GM12865 (cell line): ENCODE results near the gene FUT8.
"Not testable (repeated sequence)": the region's sequence is repeated elsewhere in the genome, so short reads cannot be mapped to it uniquely, and the experiment has no call there.

Experiments used
- DNase-seq: peaks from one replicate; pipeline ENCODE4 v3.0.0; 2010; ENCODE audit warnings: low read depth
- H3K4me3 ChIP-seq: 2 replicates; pipeline ENCODE4 v1.5.1; 2011; ENCODE audit warnings: mild to moderate bottlenecking, low read depth, low read length, control low read depth
- TF ChIP-seq, protein P1 (sequence below): IDR thresholded peaks from 2 replicates; pipeline ENCODE4 v1.5.1; 2011; ENCODE audit warnings: low read length, control low read depth, low read depth, inconsistent platforms; ENCODE audit not compliant: insufficient read depth; ENCODE audit errors: missing control alignments

The FUT8 gene

DNA sequence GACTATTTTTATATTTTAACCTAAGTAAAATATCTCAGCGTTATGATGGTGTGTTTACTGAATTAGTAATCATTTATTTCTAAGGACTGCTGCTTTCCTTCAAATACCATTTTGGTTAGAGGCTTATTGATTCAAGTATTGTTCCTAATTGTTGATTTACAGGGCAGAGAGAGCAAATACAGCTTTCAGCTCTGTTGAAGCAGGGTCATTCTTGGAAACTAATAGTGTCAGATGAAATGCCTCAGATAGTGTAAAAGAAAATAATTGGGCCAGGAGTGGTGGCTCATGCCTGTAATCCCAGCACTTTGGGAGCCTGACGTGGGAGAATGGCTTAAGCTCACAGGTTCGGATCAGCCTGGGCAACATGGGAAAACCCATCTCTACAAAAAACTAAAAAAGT is 249.3 kb downstream of the FUT8 start:
- H3K4me3 ChIP-seq, result no peak overlapping the region
- TF ChIP-seq, protein P1, sequence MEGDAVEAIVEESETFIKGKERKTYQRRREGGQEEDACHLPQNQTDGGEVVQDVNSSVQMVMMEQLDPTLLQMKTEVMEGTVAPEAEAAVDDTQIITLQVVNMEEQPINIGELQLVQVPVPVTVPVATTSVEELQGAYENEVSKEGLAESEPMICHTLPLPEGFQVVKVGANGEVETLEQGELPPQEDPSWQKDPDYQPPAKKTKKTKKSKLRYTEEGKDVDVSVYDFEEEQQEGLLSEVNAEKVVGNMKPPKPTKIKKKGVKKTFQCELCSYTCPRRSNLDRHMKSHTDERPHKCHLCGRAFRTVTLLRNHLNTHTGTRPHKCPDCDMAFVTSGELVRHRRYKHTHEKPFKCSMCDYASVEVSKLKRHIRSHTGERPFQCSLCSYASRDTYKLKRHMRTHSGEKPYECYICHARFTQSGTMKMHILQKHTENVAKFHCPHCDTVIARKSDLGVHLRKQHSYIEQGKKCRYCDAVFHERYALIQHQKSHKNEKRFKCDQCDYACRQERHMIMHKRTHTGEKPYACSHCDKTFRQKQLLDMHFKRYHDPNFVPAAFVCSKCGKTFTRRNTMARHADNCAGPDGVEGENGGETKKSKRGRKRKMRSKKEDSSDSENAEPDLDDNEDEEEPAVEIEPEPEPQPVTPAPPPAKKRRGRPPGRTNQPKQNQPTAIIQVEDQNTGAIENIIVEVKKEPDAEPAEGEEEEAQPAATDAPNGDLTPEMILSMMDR, result no peak
- DNase-seq, result no peak

DNA sequence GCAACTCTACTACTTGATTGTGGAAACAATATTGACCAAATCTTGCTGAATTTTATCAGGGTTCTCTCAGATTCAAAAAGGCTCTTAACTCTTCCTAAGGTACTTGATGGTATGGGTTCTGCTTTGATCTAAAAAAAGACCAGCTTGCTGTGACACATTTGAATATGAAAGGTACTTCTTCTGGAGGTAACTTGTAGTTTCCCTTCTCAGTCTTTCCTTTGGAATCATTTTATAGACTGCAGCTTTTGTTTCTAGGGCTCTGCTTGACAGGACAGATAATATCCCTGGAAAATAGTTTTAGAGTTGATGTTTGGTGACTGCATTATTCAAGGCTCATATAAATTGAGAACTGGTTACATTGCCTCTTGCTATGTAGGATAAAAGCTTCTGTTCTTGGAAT is 251.9 kb downstream of the FUT8 start:
- DNase-seq, result no peak
- TF ChIP-seq, protein P1, result no peak
- H3K4me3 ChIP-seq, result no peak overlapping the region

DNA sequence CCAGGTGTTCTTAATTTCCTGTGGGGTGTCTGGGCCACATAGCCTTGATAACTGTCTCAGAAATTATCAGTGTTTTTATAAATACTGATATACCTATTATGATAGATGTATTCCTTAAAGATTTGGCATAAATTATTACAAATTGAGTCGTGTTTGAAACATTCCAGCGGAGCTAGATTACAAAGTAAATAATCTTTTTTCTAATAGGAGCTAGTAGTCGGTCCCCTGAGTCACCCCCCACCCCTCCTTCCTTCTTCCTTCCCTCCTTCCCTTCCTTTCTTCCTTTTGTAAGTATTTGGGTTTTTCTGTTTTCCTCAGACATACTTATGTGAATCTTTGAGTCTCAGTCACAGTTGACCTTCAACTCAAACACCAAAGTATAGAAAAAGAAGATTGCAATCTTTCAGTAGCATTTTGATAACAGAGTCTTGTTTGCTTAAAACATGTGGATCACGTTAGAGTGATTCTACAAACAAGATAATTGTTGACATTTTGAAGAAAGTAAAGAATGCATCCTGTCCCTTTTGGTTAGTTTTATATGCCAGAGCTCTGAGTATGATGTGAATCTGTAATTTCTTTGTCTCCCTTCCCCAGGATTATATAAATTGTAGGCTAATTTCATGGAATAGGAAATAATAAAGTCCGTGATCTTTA is 264.0 kb downstream of the FUT8 start:
- TF ChIP-seq, protein P1, result no peak
- no peak overlapping the region for H3K4me3 ChIP-seq
- DNase-seq, result no peak

GRCh38 chr14:65685572-65685971 is 273.0 kb downstream of the FUT8 start:
- no peak for DNase-seq
- no peak overlapping the region for H3K4me3 ChIP-seq
- TF ChIP-seq, protein P1, result no peak

DNA sequence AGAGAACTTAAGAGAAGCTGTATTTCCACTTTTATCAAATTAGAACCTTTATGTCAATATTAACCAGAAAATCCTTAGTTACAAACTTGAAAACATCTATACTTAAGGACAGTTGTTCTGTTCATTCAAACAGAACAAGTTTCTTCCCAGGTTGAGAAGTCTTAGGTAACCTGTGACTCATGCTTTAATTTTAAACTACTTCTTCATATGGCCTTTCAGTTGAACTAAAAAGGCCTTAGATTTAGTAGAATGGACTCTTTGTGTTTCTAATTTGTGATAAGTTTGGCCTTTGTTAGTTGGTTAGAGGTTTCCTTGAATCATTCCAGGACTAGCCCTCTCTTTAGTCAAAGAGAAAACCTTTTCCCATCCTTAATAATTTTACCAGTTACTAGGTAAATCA is 274.2 kb downstream of the FUT8 start:
- no peak overlapping the region for H3K4me3 ChIP-seq
- TF ChIP-seq, protein P1, result no peak
- no peak for DNase-seq

- TF ChIP-seq, protein P1, result no peak
- H3K4me3 ChIP-seq, result no peak overlapping the region
- no peak for DNase-seq
Observed at GRCh38 chr14:65689070-65689469, 276.5 kb downstream of the FUT8 start.

GRCh38 chr14:65692566-65692965 is 280.0 kb downstream of the FUT8 start:
- DNase-seq, H3K4me3 ChIP-seq: not testable (repeated sequence)
